GM12892 (cell line): Measurements from ENCODE around the gene CLIC5.
"Not testable (repeated sequence)": the region's sequence is repeated elsewhere in the genome, so short reads cannot be mapped to it uniquely, and the experiment has no call there.

Experiments
- POLR2A ChIP-seq: IDR thresholded peaks from 2 replicates; pipeline ENCODE4 v1.6.1; 2011; ENCODE audit warnings: low read depth, low read length, control low read depth
- POLR2AphosphoS5 ChIP-seq: IDR thresholded peaks from 2 replicates; pipeline ENCODE4 v1.6.1; 2011; ENCODE audit warnings: low read depth, low read length, control low read depth

- TF ChIP-seq POLR2A, POLR2AphosphoS5: not testable (repeated sequence)
Measured at GRCh38 chr6:45926423-45926822, 89.2 kb downstream of the CLIC5 start.
